SW480 (cell line): ENCODE results near the gene OSBPL2.
A peak's percentile ranks its signal among the peaks of the same experiment; 100 is the strongest.

ENCODE experiments used
- DNase-seq: peaks from one replicate; pipeline ENCODE4 v3.0.0-alpha.2; 2016; ENCODE audit warnings: low spot score

Gene OSBPL2

DNA sequence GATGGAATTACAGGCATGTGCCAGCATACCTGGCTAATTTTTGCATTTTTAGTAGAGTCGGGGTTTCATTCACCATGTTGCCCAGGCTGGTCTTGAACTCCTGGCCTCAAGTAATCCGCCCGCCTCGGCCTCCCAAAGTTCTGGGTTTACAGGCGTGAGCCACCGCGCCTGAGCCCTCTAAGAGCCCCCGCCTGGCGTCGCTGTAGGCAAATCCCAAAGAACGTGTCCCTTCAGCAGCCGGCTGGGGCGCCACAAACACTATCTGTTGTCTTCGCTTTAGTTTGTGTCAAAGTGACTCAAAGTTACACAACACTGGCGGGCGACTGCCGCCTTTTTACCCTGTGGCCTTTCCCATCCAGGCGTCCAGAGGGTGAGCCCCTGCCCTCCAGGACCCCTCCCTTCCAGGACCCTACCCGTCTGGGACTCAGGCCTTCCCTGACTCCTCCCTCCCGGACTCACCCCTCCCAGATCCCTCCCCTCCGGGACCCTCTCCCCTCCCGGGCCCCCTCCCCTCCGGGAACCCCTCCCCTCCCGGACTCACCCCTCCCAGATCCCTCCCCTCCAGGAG, 63.5 kb downstream of the OSBPL2 start:
- peak; percentile 99 for DNase-seq

DNA sequence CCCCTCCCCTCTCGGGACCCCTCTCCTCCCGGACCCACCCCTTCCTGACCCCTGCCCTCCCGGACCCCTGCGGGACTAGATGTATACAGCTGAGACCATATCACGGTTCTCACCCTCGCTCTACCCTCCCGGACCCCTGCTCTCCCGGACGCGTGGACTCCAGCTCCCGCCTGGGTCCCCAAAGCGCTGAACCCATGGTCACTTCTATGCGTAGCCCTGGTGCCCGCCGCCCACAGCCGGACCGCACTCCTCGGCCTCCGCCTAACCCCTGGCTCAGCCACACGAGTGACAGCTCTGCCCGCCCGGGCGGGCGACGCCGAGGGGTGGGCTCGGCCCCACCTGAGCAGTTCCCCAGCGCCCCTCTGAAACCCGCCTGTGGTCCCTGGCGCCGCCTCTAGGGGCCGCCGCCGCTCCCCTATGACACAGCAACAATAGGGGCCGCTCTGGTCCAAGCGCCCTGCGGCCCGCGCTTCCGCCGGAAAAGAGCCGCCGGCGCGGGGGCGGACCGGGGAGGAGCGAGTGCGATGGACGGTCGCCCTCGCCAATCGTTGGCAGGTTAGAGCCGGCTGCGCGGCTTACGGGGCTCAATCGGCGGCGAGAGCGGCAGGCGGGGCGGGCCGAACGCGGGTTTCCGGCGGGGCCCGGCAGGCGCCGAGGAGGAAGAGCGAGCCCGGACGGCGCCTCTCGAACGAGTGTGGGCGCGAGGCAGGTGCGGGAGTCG, 64.2 kb downstream of the OSBPL2 start, which contains the start of gene ADRM1:
Gene ADRM1 (plus strand): TSS at position 657 of the 721 bp plus-strand sequence. CDS start 572 bp downstream, outside the sequence.
- DNase-seq = peak; percentile 99

DNA sequence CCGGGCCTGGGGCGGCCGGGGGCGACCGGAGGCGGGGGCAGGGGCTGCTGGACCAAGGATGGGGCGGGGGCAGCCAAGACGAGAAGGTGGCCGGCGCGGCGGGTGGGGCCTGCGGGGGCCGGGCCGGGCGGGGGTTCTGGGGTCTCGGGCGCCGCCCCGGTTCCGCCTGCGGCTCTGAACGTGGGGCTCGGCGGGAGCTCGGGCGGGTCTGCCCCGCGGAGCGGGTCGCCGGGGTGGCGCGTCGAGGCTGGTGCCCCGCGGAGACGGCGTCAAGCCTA, 64.7 kb downstream of the OSBPL2 start:
- DNase-seq = no peak

- DNase-seq = peak; percentile 61
Observed at GRCh38 chr20:62303340-62304226, 65.3 kb downstream of the OSBPL2 start.

DNA sequence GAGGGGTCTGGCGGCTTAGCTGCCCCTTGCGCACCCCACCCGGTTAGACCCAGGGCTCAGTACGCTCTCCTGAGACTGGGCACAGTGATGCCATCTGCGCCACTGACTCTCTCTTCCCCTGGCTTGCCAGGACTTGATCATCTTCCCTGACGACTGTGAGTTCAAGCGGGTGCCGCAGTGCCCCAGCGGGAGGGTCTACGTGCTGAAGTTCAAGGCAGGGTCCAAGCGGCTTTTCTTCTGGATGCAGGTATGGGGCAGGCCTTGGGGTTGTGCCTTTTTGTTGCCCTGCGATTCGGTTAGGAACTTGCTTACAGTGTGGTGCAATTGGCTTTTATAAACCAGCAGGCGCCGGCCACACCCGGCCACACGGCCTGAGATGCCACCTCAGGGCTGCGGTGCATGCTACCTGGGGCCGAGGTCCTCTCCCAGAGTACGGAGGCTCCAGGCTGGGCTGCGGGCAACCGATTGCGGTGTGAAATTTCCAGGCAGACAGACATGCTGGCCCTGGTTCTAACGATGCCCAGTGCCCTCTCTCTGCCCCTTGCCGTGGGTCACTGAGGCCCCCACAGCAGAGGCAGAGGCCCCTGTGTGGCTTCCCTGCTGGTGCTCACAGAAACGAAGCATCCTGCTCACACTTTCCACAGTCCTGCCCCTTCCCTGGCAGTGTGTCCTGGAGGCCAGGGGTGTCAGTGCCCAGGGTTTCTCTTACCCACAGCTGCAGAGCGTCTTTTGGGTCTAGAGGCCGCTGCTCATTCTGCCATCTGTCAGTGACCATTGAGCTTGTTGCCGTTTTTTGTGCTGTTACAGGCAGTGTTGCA, 66.2 kb downstream of the OSBPL2 start:
- DNase-seq = no peak

DNA sequence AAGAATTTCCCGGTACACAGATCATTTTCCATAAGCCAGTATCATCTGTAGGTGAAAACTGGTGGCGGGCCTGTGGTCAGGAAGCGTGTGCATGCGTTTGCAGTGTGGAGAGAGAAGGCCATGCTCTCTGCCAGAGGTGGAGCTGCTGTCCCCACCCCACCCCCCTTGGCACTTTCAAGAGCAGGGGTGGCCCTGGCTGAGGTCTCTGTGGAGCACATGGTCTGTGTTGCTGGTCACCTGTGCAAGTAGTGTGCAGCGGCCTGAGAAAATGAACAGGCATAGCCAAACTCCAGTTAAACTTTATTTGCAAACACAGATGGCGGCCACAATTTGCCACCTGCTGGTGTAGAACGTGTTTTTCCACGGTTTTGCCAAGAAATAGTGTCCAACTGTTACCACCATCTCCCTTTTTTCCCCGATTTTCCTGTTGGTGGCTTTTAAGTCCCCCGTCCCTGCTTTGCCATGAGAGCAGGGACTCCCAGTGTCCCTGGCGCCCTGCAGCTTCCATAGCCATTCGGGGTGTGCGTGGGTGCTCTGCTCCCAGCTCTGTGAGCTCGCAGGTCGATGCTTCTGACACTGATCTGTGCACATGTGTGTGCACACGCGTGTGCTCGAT, 66.9 kb downstream of the OSBPL2 start:
- DNase-seq = peak; percentile 66

DNA sequence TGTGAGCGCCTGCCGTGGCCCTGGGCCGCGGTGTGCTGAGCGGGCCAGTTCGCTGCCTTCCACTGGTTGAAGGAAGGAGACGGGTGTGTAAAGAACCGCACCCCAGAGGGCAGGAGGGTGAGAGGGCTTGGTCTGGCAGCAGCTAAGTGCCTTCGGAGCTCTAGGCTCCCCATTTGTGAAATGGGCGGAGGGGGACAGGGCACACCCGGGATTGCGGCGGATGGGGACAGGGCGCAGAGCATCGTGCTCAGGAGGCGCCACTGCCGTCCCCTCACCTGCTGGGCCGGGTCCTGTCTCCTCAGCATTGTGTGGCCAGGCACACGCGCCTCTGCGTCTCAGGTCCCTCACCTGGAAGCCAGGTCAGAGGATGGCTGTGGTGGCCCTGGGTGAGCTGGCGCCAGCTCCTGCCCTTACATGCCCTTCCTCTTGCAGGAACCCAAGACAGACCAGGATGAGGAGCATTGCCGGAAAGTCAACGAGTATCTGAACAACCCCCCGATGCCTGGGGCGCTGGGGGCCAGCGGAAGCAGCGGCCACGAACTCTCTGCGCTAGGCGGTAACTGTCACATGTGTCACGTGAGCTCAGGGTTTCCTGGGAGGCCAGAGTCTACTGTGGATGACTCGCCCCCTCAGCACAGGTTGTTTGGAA, 67.6 kb downstream of the OSBPL2 start:
- no peak for DNase-seq

GRCh38 chr20:62306414-62307187, 68.3 kb downstream of the OSBPL2 start:
- no peak for DNase-seq

DNA sequence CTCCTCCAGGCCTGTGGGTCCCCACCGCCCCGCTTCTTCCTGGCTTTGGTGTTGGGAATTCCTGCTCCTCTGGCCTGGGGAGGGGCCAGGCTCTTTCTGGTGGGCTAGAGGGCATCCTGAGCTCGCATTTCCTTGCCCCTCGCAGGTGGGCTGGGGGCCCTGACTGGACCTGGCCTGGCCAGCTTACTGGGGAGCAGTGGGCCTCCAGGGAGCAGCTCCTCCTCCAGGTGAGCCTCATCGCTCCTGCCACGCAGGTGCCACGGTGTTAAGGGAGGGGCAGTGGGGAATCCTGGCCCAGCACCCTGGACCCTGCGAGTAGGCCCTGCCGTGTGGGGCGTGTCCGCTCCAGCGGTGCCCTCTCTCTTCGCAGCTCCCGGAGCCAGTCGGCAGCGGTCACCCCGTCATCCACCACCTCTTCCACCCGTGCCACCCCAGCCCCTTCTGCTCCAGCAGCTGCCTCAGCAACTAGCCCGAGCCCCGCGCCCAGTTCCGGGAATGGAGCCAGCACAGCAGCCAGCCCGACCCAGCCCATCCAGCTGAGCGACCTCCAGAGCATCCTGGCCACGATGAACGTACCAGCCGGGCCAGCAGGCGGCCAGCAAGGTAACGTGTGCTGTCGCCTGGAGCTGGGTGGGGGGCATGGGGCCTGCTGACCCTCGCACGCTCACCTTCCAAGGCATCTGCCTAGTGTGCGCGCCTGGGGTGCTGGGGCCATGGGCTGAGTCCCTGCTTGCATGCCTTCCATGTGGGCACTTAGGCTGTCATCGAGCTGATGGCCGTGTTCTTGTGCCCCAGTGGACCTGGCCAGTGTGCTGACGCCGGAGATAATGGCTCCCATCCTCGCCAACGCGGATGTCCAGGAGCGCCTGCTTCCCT, 69.1 kb downstream of the OSBPL2 start:
- no peak for DNase-seq

GRCh38 chr20:62308102-62308822, 69.9 kb downstream of the OSBPL2 start:
- no peak for DNase-seq

DNA sequence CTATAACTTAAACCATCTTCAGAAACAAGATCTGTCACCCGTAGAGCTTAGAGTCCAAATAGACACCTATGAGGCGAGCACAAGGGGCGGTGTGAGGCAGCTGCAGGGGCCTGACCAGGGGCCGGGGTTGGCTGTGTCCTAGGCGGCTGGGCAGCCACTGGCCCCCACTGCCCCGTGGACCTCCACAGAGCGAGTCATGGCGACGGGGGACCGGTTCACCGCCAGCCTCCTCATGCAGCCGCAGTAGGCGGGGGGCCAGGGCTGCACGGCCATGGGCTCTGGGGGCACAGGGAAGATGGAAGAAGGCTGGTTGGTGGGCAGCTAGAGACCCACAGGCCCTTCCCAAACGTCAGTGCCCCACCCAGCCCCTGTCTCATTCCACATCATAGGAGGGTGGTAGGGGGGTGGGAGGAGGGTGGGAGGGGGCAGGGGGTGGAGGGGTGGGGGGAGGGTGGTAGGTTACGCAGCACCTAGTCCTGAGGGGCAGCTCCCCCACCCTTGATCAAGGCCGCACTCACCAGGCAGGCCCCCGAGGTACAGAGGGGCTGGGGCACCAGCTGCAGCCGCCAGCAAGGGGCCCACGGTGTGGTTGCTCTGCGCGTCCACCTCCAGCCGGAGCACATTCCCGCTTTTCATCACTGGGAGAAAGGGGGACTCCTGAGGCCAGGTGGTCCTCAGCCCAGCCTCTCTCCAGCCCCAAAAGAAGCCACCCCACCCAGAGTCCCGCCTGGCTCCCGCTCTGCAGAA, 71.0 kb downstream of the OSBPL2 start:
- DNase-seq = no peak

GRCh38 chr20:62309947-62310756, 71.8 kb downstream of the OSBPL2 start:
- no peak for DNase-seq

- no peak for DNase-seq
Observed at GRCh38 chr20:62310757-62311121, 72.4 kb downstream of the OSBPL2 start.

DNA sequence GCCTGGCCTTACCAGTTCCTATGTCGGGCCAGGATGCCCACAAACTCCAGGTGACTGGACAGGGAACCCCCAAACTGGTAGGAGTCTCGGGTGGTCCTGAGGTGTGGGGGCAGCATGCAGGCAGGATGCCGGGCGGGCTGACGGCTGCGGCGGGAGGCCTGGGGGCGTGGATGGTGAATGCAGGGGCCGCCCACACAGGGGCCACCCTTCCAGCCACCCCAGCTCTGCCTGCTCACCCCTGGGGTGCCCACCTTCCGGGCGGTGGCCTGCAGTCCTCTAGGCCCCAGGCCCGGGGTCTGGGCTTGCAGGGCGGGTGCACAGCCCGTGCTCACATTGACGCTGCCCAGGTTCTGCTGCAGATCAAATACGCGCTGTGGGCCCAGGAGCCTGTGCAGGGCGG, 72.8 kb downstream of the OSBPL2 start:
- no peak for DNase-seq

- no peak for DNase-seq
Observed at GRCh38 chr20:62311832-62312661, 73.7 kb downstream of the OSBPL2 start.

DNA sequence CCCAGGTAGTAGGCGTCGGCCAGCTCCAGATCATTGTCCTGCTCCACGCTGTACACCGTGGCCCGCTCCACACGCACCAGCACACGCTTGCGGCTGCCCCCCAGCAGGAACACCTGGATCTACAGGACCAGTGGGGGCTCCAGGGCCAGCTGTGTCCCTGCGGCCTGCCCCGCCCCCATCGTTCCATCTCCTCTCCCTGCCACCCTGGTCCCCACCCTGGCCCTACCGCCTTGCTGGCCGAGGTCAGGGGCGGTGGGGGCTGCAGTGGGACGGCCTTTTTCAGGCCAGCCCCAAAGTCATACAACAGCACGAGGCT, 74.3 kb downstream of the OSBPL2 start:
- no peak for DNase-seq

GRCh38 chr20:62313021-62313420, 74.7 kb downstream of the OSBPL2 start:
- no peak for DNase-seq
